HG03460 (cell line): ENCODE measurements around the gene H6PD.

ENCODE experiments used
- ATAC-seq: cut with Tn5 transposase; IDR thresholded peaks from one replicate; pipeline ENCODE4 v1.9.1; 2021; ENCODE audit not compliant: unreplicated experiment

The H6PD gene

DNA sequence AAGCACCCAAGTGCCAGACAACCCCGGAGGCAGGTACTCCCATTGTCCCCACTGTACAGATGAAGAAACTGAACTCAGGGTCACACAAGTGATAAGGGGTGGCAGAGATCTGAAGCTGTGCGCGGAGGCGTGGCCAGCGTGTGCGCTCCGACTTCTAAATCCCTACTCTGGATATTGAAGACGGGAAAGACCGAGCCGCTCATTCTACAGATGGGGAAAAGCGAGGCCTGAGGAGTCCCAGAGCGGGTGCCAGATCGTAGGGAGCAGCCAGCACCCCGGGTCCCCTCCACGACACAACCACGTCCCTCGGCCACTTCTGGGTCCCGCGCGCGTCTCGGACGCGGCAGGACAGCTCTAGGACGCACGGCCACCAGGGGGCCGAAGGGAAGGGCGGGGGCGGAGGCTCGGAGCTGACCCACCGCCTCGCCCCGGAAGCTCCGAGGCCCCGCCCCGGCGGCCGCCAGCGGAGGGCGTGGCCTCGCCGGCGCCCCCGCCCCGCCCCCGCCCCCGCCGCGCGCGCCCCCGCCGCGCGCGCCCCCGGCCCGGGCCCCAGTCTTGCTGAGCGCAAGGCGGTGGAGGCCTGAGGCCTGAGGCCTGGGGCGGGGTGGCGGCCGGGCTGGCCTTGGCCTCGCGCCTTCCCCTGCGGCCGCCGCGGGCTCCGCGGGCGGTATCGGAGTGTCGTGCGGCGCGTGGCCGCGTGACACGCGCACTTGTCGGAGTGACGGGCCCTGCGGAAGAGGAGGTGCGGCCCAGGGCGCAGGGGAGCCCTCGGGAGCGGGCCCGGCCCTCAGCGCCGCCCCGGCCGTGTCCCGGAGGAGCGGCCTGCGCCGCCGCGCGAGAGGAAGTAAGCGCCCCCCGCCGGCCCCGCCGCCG, at the start of gene H6PD:
TSS of gene H6PD (plus strand) at position 552 of the 873 bp plus-strand sequence. CDS start 10,161 bp downstream, outside the sequence.
- ATAC-seq = peak; percentile 67

GRCh38 chr1:9186082-9186859, 48.3 kb upstream of the H6PD start:
- ATAC-seq = no peak

DNA sequence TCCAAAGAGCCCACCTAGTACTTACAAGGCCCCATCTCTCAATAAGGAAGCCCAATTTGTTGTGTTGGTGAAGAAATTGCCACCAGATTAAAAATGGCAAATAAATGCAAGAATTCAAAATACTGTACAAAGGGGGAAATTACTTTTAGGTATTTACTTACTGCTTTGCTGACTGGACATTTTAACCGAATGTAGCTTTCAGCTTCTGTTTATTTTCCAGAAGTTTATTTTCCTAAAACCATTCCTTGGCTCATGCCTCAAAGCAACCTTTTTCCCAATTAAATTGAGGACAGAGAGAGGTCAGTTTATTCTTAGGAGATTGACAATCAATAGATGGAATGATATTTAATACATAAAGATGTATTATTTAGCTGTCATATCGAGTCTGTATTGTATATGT, 47.6 kb upstream of the H6PD start:
- ATAC-seq = no peak

GRCh38 chr1:9190234-9190633, 44.3 kb upstream of the H6PD start:
- ATAC-seq = no peak

- ATAC-seq = no peak
Observed at GRCh38 chr1:9191231-9191630, 43.3 kb upstream of the H6PD start.

- no peak for ATAC-seq
Observed at GRCh38 chr1:9192578-9193232, 41.9 kb upstream of the H6PD start.

DNA sequence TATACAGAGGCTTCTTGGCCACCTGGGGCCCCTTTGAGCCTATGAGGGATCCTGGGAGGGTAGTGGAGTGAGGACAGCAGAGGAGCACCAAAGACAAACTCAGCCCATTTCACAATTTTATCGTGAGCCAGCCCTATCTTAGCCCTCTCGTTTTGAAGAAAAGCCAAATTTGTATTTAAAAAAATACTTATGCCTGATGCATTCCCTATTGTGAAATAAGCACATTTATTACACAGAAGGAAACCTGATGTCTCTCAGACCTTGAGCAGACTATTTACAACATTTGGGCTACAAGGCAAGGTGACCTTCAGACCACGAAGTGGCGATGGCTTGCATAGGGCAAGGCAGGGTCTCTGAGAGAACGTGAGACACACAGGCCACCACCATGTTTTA, 41.3 kb upstream of the H6PD start:
- ATAC-seq = no peak

DNA sequence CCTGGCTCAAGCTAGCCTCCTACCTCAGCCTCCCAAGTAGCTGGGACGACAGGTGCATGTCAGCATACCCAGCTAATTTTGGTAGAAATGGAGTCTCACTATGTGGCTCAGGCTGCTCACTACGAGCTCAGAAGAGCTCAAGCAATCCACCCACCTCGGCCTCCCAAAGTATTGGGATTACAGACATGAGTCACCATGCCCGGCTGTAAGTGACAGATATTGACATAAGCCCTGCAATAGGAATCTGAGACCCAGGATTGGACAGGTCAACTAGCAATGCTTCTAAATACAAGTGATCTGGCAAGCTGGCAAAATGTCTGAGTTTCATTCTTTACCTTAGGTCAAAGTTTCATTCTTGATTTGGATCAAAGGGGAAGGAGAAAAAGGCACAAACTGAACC, 40.5 kb upstream of the H6PD start:
- no peak for ATAC-seq

- ATAC-seq = no peak
Observed at GRCh38 chr1:9195651-9196050, 38.9 kb upstream of the H6PD start.

GRCh38 chr1:9196129-9197040, 38.2 kb upstream of the H6PD start:
- peak; percentile 32 for ATAC-seq

DNA sequence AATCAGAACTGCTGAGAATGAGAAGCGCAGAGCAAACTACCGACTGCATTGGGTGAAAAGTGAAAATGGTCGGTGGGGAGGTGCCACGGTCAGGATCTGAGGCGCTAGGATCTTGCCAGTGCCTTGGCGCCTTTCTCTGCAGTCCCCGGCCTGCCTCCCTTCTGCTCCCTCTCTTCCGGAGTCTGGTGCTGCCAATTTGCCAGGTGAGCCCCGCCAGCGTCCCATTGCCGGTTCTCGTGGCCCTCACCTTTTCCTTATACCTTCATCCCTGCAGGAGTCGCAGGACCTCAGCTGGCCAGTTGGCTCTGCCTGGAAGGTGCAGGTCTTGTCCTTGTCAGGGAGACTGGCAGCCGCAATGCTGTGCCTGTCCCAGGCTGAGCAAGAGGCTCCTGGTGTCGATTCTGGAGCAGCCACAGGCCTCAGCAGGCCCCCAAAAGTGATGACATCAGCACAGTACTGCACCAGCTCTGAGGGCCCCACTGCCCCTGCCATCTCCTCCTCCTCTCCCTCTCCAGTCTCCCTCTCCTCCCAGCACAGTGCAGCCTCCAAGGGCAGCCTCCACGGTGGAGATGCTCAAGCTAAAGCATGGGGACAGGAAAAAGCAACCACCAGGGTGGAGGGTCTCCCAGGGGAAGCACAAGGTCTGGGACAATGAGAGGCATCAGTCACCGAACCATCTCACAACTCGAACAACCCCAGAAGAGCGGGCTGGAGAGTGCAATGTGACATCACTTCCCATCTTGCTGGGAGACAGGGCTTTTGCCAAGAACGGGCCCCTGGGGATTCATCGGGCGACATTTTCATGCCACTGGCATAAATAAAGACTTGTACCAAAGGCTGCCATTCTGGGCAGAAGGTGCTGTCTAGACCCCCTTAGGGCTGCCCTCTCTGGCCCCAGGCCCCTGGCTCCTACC, 37.1 kb upstream of the H6PD start:
- ATAC-seq = no peak

GRCh38 chr1:9198538-9199361, 35.8 kb upstream of the H6PD start:
- no peak for ATAC-seq

GRCh38 chr1:9200441-9200840, 34.1 kb upstream of the H6PD start:
- peak; percentile 48 for ATAC-seq

DNA sequence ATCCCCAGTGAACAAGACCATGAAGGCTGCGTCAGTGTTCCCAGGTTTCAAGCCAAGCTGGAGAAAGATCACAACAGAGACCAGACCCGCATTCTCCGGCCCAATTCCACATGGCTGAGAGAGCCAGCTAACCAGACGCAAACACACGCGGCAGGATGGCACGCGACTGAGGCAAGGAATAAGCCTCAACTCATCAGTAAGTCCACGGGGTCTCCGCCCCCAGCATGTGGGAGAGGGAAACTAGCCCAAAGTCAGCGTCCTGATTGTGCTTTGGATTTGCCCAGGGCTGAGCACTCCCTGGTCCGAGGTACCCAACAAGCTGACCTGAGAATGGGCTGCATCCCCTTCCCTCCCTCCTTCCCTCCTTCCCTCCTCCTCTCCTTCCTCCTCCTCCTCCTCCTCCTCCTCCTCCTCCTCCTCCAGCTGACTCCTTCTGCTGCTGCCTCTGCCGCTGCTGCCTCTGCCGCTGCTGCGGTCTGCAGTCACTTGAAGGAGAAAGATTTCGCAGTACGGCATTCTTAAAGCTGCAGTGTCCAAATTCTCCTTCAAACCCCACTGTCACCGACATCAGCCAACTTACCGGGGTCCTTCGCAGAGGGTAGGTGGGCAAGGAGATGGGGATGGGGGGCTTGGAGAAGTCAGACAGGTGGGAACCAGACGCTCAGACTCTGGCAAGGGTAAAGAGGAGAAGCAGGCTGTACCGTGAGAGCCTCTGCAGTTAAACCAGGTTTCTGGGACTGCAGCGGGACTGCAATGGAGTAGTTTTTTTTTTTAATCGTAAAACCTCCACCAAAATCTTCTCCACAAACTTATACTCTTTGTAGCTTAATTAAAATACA, 33.0 kb upstream of the H6PD start:
- no peak for ATAC-seq

GRCh38 chr1:9202240-9202870, 32.2 kb upstream of the H6PD start:
- no peak for ATAC-seq

DNA sequence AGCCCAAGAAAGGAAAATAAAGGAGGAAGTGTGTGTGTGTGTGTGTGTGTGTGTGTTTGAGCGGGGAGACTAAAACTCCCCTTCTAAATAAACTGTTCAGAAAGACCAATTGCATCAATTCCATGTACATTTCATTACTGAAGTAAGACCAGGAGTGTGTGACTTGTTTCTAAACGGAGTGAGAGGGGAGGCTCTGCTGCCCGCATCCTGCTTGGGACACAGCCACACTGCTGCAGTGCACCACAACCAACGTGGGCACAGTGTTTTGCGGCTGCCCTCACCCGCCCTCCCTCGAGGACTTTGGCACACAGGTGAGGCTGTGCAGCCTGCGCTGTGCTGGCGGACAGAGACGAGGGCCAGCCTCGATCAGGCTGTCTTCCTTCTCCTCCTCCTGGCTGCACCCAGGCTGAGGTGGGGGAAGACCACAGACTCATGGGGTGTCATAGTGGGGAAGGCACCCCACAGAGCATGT, 31.0 kb upstream of the H6PD start:
- no peak for ATAC-seq

- no peak for ATAC-seq
Observed at GRCh38 chr1:9204156-9204720, 30.3 kb upstream of the H6PD start.
